ENCODE results near the gene FMO2. TPM values are rescaled to one million over a fixed set of nuclear protein-coding genes. Genes with fewer than 3 reads are reported as not detected.

FMO2 gene
- total and polyA plus RNA-seq, 10 of the 15 experiments (the other 5 are each of a cell fraction or from before 2014, with no cell fraction given), result not detected

- H2AFZ ChIP-seq (ENCODE audit: control insufficient read depth, low read depth, low read length), result no peak overlapping the region
- H3K4me2 ChIP-seq (ENCODE audit: control insufficient read depth, insufficient read depth), result no peak overlapping the region
- POLR2A ChIA-PET, result no interaction called here
- no TSS peak for BruUV-seq (replicated peaks)
- SMC1A ChIA-PET (ENCODE audit: uncharacterized antibody, unreplicated experiment), result no interaction called here
- RAD21 ChIA-PET (ENCODE audit: unreplicated experiment), result no interaction called here
- in situ Hi-C loops (cut with MboI), result no loop called here
- no peak overlapping the region for H3K4me3 ChIP-seq
- 41% methylated on average over 1 of the region's 1 CpG for WGBS (ENCODE audit: insufficient coverage, insufficient replicate concordance, low lambda C conversion rate, missing lambda C conversion rate)
- no peaks in the 10 kb centered on the region for H4K20me1 ChIP-seq (ENCODE audit: control insufficient read depth, insufficient read depth)
- DNase-seq (ENCODE audit: low read depth, low spot score) (no peak), FAIRE-seq (no peak), ATAC-seq (no peak)
- no peaks in the 10 kb centered on the region for H3K36me3 ChIP-seq (ENCODE audit: control insufficient read depth in 2 of 2, insufficient read depth in 2 of 2, low read length in 1 of 2)
- CTCF ChIA-PET, result no interaction called here
- H3K4me1 ChIP-seq (ENCODE audit: control insufficient read depth, insufficient read depth, low read length), result no peaks in the 10 kb centered on the region
- H3K27ac ChIP-seq (ENCODE audit: control insufficient read depth, insufficient read depth), result no peak overlapping the region
- H3K9ac ChIP-seq (ENCODE audit: control insufficient read depth, insufficient read depth, low read length), result no peak overlapping the region
- no peaks in the 10 kb centered on the region for H3K79me2 ChIP-seq (ENCODE audit: control insufficient read depth, insufficient read depth, low read length)
- H3K27me3 ChIP-seq (replicated peaks in 1 of 2; ENCODE audit: control insufficient read depth in 2 of 2, insufficient read depth in 2 of 2, low read length in 1 of 2), result no peaks in the 10 kb centered on the region
- intact Hi-C loops (cut with micrococcal nuclease; ENCODE audit: unreplicated experiment), result no loop called here
- TF ChIP-seq YY1 (IDR thresholded peaks at IDR 0.05; ENCODE audit: low read depth, low read length), result no peak
- TF ChIP-seq IRF4 (IDR thresholded peaks at IDR 0.05; ENCODE audit: low read depth, low read length), result no peak
- TF ChIP-seq USF2 (IDR thresholded peaks at IDR 0.05; ENCODE audit: borderline replicate concordance, low read depth, low read length), result no peak
- no peak for TF ChIP-seq ZNF274 (IDR thresholded peaks at IDR 0.05; ENCODE audit: insufficient read depth, insufficient read length)
- no peak for TF ChIP-seq FOS (IDR thresholded peaks at IDR 0.05; ENCODE audit: borderline replicate concordance, extremely low read depth, insufficient read length)
- TF ChIP-seq ZNF592 (IDR thresholded peaks at IDR 0.05), result no peak
- no peak for TF ChIP-seq DPF2 (IDR thresholded peaks at IDR 0.05)
- no peak for TF ChIP-seq NBN (IDR thresholded peaks at IDR 0.05)
- no peak for TF ChIP-seq EGR1 (IDR thresholded peaks at IDR 0.05; ENCODE audit: borderline replicate concordance in 1 of 2, low read depth in 2 of 2, low read length in 2 of 2)
- TF ChIP-seq NR2C2 (IDR thresholded peaks at IDR 0.05; ENCODE audit: borderline replicate concordance, control insufficient read depth, insufficient read length, low read depth), result no peak
- no peak for TF ChIP-seq CBX5 (IDR thresholded peaks at IDR 0.05; ENCODE audit: low read depth)
- no peak for TF ChIP-seq EZH2 (IDR thresholded peaks at IDR 0.05; ENCODE audit: borderline replicate concordance, control insufficient read depth, low read depth, low read length)
- H3K9me3 ChIP-seq (replicated peaks; ENCODE audit: control insufficient read depth, insufficient read depth, low read length), result no peaks in the 10 kb centered on the region
These were observed 33.6 kb downstream of the FMO2 start for GRCh38 chr1:171218661-171219060.

Measured in GM12878 (cell line).